Stimulated activated CD8-positive, alpha-beta memory T cell treated with anti-CD3 and anti-CD28 coated beads, Interleukin-12 subunit alpha, Interleukin-12 subunit beta, amount 100 ng/mL, for 24 hours (primary cell): ENCODE results near the gene ABCD3.

Experiments
- DNase-seq: peaks from one replicate; pipeline ENCODE4 v3.0.0-alpha.2; 2020; ENCODE audit errors: extremely low read depth

ABCD3 gene

DNA sequence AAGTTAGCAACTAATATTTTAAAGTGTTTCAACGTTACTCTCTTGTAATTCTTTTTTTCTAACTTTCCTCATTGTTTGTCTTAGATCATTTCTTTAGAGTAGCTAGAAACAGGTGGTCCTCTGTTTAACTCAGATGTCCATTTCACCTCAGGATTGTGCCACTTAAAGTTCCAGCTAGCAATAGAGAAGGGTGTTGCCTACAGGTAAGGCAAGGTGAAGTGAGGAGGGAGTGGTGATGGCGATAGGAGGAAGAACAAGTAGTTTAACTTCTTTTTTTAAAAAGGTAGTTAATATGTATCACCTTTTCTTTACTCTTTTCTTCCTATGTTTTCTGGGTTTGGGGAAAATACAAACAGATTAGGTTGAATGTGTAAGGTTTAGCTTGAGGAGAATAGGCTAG lies 44.4 kb downstream of the ABCD3 start:
- DNase-seq: no peak

DNA sequence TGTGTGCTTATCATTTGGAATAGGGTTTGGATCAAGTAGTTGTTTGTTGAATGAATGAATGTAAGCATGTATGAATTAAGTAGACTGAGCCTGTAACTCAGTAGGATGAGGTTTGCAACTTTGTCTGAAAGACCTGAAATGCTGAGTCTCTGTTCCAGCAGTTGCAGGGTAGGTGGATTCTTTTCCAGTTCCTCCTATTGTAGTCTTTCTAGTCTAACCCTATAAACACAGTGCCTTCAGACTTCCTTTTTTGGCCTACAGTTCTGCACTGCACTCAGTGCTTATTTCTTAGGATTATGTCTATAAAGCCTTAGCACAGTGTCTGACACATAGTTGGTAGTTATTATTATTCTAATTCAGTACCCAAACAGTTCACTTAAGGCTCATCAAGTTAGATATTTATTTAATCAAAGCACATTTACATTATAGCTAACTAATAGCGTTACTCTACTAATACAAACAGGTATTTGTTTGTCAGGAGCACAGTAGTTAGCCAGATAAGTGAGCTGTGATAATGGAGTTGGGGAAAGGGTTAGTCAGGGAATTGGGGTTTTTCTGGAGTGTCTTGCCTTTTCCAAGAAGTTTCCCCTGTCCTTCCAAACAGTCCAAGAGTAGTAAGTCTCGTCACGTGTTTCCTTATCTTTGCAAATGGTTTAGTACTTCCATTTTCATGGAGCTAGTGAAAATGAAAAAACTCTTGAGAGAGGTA lies 45.0 kb downstream of the ABCD3 start:
- DNase-seq: no peak

DNA sequence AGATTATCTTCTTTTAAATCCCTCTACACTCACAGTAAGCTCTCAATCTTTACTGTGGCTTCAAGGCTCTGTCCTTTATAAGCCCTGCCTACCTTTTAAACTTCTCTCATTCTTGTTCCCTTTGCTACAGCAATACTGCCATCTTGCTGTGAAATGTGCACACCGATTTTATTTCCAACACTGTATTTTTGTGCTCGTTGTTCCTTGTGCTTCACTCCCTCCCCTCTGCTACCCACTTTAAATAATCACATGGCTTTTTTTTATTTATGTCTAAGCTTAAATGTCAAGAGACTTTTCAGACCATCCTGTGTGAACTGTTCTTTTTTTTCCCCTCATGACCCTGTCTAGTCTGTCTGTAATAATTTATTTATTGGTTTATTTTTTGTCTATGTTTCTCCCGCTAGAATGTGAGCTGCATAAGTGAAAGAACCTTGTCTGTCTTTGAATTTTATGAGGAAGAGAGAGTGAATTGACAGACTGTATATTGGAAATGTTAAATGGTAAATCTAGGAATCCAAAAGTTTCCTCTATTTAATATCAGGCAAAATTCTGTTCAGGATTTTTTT lies 45.7 kb downstream of the ABCD3 start:
- DNase-seq: no peak

DNA sequence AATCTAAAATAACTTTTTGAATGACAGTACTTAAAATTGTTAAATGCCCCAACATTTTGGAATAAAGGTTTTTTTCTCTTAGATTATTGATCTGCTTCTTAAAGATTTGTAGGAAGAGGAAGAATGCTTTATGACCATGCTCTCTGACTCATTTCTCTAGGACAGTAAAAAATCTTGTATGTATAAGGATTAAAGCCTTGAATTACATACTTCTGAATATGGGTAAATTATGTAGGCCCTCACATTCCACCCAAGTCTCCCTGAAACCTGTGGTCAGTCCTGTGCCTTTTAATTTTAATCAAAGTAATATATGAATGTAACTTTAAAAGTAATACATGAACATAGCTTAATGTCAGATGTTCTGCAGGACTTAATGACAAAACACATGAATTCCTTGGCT lies 50.5 kb downstream of the ABCD3 start:
- no peak for DNase-seq

DNA sequence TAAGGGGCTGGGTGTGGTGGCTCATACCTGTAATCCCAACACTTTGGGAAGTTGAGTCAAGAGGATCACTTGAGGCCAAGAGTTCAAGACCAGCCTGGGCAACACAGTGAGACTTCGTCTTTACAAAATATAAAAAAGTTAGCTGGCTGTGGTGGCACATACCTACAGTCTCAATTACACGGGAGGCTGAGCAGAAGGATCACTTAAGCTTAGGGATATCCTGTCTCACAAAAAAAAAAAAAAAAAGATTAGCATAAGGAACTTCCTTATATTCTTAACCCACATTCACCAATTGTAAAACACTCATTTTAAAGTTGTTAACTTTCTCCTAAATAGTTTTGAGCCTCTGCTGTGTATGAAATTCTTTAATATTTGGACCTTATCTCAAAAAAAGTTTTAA lies 53.1 kb downstream of the ABCD3 start:
- no peak for DNase-seq

DNA sequence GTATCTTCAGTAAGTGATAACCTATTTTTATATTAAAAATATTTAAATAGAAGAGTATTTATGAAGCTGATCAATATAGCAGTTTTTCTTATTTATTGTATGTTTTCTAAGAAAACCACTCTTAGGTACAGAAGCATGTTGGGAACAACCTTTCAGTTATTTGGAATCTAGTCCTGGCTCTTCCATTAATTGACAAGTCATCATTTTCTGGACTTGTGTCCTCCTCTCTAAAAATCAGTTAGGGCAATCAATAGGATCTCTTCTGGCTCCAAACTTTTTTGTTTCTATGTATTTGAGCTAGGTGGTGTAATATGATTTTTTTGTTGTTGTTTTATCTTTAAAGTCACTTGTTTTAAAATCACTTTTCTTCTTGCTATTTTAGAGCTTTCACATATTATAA lies 57.0 kb downstream of the ABCD3 start:
- no peak for DNase-seq

DNA sequence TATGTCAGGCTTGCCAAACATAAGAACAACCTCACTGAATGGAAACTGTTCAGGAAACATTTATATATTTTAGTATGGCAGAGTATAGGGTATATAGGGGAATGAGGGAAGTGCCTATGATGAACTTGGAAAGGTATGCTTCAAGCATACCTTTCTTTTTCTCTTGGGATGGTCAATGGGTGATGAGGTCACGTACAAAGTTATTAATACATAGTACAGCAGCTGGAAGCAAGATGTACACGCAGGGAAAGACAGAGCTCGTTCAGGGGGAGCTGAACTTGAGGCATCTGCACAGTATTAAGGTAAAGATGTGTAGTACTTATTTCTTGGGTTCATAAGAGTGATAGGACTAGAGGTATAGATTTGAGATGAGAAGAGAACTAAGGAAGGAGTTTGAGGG lies 61.5 kb downstream of the ABCD3 start:
- DNase-seq: no peak

DNA sequence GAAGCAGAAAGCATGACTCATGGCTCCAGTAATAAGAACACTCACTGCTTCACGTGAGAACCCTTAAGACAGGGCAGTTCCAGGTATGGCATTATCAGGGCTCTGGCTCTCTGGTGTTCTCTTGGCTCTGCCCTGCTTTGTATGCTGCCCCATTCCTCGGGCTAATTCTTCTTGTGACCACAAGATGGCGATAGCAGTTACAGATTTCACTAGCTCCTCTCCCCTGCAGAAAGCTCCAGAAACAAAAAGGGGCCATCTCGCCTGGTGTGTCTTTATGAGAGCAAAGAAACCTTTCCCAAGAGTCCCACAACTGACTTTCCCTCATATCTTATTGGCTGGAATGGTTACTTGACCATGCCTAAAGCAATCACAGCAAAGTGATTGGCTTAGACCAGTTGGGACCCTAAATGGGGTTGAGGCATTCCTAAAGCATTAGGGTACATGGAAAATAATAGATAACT lies 63.3 kb downstream of the ABCD3 start:
- no peak for DNase-seq

DNA sequence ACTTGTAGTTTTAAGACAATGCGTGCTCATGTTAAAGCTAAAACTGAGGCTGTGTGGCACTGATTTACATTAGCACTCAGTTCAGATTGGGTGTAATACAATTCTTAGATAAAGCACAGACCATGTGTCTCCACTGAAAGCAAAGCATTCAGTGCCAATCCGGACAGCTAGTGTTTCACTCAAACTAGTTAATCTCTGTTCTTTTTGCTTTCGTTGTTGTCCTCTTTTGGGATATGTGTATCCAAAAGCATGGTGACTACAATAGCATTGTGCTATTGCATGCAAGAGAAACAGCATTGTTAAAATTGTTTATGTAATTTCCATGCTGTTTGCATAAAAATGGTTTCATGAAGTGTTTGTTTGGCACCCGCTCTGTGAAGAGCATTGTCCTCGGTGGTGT lies 68.8 kb downstream of the ABCD3 start:
- no peak for DNase-seq

DNA sequence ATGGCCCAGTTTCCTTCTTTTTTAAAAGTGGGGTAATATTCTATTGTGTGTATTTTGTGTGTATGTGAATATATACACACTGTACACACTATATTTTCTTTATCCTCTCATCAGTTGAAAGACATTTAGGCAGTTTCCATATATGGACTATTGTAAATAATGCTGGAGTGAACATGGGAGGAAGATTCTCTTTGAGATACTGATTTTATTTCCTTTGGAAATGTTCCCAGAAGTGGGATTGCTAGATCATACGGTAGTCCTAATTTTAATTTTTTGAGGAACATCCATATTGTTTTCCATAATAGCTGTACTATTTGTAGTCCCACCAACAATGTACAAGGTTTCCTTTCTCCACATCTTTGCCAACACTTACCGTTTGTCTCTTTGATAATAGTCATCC lies 72.4 kb downstream of the ABCD3 start:
- DNase-seq: no peak

DNA sequence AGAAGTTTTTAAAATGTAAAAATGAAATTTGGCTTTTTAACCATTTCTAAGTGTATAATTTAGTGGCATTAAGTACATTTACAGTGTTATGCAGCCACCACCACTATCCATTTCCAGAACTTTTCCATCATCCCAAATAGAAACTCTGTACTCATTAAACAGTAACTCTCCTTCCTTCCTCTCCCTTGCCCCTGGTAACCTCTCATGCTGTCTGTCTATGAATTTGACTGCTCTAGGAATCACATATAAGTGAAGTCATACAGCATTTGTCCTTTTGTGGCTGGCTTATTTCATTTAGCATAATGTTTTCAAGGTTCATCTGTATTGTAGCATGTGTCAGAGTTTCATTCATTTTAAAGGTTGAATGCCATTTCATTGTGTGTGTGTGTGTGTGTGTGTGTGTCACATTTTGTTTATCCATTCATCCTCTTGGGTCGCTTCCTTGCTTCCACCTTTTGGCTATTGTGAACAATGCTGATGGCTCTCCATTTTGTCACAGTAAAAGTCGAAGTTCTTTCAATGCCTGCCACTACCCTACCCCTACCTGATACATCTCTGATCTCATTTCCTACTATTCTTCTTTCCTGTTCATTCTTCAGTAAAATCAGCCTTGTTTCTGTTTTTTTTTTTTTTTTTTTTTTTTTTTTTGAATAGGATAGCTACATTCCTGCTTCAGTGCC lies 78.0 kb downstream of the ABCD3 start:
- DNase-seq: no peak

DNA sequence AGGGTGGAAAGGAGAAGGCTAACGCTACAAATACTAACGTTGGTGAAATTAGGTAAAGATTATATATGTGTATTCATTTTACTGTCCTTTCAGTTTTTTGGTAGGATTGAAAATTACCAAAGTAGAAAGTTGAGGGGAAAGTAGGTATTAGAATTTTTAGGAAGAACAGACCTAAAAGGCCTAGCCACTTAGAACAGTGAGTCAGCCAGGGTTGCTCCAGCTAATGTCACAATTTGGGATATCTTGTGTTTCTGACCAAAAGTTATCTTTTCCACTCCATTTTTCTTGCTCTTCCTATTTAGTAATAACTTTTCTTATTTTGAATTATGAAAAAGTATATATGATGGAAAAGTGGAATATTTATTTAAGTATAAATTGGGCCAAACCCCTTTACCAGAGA lies 83.2 kb downstream of the ABCD3 start:
- no peak for DNase-seq

DNA sequence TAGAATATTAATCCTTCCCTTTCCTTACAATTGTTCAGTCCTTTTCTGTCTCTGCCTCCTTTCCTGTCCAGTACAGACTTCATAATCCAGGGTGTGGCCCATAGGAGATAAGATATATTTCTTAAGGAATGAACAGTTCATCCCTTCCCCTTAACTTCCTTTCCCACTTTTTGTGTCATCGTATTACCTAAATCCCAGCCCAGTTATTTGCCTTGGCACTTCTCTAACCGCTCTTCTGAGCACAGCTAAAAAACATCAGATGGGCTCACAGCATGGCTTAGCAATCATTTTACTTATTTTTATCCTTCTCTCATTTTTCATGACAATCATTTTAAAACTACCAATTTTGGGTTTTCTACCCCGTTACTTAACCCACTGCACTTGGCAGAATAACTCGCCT lies 83.7 kb downstream of the ABCD3 start:
- no peak for DNase-seq

DNA sequence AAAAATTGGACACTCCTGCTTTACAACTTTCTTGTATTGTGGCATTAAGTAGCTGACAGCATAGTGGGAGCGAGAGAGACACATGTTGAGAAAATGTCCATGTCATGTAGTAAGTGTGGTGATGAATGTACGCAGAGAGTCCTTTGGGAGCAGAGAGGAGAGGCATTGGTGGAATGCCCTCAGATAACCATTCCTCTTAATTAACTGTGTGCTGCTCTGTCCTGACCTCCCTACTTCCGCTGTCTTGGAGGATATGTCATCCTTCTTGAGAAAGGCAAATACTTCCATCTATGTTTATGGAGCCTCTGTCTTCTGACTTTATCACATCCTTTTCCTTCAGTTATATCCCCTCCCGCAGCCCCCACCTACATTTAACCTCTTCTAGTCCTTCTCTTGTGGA lies 85.0 kb downstream of the ABCD3 start:
- DNase-seq: no peak

DNA sequence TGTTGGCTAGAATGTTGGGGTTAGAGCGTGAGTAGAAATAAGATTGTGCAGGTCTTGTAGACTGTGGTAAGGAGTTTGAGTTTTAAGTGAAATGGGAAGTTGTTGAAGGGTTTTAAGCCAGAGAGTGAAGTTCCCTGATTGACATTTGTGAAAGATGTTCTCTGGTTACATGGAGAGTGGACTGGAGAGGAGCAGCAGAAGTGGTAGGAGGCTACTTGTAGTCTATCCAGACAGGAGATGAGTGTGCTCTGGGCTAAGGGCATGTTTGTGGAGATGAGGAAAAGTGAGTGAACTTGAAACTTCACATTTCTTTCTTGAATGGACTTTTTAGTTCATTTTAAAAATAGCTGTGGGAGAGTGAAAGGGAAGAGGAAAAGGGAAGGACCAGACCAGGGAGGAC lies 86.4 kb downstream of the ABCD3 start:
- no peak for DNase-seq

DNA sequence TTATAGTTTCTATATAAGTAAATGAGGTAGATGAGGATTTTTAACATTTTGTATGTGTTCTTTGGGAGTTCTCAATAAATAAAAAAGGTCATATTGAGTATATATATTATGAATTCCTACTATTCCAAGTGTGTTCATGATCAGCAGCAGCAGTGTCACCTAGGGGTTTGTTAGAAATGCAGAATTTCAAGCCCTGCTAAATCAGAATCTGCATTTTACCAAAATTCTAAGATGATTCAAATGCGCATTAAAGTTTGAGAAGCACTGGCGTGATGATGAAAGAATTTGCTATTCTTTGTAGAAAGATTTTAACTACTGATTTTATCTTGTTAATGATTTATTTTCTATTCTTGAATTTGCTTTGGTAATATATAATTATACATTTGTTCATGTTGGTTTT lies 94.6 kb downstream of the ABCD3 start:
- no peak for DNase-seq

DNA sequence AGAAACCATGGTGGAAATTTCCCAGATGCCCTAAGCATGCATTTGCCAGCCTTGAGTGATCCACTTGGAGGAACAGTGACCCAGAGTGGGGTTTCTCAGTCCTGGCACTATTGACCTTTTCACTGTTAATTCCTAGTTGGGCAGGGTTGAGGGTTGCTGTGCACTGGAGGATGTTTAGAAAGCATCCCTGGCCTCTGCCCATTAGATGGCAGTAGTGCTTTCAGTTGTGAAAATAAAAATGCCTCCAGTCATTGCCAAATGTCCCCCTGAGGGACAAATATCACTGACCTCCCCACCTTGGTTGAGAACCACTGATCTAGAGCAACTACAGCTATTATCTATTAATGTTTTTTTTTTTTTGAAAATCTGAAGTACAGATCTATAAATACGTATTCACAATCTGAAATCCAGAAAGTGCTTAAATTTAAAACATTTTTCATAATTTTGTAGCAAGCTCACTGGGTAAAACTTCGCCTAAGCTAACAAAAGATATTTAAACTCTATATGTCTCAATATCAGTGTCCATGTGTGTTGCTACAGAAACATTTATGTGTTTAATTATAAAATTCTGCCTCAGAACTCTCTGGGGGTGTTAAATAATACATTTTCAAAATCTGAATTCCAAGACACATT lies 96.0 kb downstream of the ABCD3 start:
- DNase-seq: no peak

DNA sequence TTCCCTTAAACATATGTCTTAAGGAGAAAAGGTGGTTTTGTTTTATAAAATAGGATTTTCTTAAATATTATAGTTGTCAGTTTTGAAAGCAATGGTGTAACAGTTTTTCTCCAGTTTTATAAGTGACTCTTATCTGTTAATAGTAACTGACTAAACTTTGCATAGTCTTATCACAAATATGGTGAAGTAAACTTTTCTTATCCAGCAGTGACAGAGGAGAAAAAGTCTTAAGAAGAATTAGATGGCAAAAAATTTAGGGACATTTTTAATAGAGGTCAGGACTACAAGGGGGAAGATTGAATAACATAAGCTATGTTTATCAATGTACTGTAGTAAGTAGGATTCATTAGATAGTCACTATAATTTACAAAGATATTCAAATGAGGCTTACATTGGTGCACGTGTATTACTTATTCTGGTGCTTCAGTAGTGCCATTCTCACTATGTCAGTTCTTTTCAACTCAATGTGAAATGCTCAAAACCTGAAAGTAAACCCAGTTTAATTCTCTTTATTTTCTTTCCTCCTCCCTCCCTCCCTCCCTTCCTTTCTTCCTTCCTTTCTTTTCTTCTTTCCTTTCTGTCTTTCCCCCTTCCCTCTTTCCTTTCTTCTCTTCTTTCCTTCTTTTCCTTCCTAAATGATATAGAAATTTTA lies 97.2 kb downstream of the ABCD3 start:
- DNase-seq: no peak

DNA sequence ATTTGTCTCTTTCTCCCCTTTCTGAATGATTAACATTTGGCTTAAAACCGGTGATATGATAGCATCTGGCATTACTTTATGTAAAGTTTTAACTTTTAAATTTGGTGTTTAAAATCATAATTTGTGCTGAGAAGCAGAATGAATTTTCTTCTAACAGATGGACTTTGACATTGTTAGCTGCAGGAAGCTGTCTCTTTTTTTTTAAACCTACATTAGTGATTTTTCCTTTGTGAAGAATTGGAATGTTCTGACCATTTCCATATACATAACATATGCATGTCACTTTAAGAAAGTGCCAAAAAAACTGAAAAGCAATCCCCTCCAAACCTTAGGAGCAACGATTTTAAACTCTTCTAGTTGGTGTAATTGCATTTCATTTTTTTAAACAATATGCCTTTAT lies 101.2 kb downstream of the ABCD3 start:
- DNase-seq: no peak

DNA sequence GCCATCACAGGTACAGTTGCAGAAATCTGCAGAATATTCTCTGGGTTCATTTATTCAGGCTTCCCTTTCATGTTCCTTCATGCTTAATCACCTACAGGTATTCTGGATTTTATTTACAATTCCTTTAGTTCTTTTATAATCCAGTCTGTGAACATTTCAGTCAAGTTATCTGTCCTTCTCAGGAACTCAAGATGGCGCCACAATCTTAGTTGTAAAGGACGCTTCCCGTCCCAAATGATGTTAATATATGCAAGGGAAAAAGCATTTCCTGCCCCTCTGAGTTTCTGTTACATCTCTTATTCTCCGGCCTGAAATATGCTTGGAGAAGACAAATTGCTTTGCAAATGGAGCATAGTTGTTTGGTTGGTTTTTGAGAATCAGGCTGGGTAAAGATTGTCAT lies 104.1 kb downstream of the ABCD3 start:
- DNase-seq: no peak

DNA sequence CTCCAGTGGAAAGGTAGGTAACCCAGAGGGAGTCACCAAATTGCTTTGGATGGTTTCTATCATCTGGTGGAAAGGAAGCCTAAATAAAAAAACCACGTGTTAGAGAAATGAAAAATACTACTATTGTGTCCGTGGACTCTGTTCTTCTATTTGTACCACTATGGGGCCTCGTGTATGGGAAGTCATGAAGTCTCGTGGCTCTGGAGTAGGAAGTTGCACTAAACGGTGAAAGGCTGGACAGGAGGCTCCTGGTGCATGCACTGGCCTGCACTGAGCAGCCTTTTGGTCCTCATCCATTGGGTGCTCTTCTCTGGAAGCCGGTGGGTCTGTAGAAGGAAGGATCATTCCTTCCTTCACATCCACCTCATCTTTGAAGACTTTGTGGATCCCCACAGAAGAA lies 106.3 kb downstream of the ABCD3 start:
- DNase-seq: no peak
